Measurements from ENCODE around the gene SLC6A13. TPM values are rescaled to one million over a fixed set of nuclear protein-coding genes. Genes with fewer than 3 reads are reported as not detected.

Gene SLC6A13
- total and polyA plus RNA-seq, 8 donors: not detected

DNA sequence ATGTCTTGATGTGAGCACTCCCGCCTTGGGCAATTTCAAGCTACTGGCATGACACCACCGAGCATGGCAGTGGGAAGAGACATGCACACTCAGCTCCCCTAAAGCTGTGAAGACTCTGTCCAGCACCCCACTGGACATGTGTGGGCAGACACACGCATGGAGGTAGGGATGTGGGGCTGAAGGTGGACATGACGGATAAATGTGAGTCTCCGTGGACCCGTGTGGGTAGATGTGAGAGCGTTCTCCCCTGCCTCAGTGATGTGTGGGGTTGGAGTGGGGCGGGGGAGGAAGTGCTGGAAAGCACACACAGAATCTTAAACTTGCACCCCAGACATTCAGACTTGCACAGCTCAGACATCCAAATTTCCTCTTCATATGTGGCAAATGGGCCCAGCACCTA, 61.3 kb downstream of the SLC6A13 start:
- WGBS, 5 donors: 78 to 88% (median 83%) methylated on average over 8 of the region's 8 CpGs
- intact Hi-C loops (cut with DNase I; ENCODE audit: low total_unique reads): no loop called here
- Histone ChIP-seq H3K9me3 (no peaks in the 10 kb centered on the region), H3K27me3 (peaks cover 2 to 88% (median 41%) of the 10 kb centered on the region in 3 donors), H3K27ac (no peak overlapping the region), H3K4me3 (no peak overlapping the region), H3K4me1 (peaks cover 10 to 22% (median 12%) of the 10 kb centered on the region in 4 donors), H3K36me3 (no peaks in the 10 kb centered on the region)
- no peak for DNase-seq
- TF ChIP-seq POLR2AphosphoS5 (IDR thresholded peaks at IDR 0.05): no peak
- TF ChIP-seq EP300 (IDR thresholded peaks at IDR 0.05): no peak
- no peak for TF ChIP-seq POLR2A (IDR thresholded peaks at IDR 0.05)
- no peak for TF ChIP-seq CTCF (IDR thresholded peaks at IDR 0.05)

GRCh38 chr12:198705-199104, 63.9 kb downstream of the SLC6A13 start:
- Histone ChIP-seq H3K27ac (no peak overlapping the region), H3K9me3 (no peaks in the 10 kb centered on the region), H3K36me3 (no peaks in the 10 kb centered on the region), H3K4me3 (no peak overlapping the region), H3K27me3 (peaks cover 0 to 89% (median 38%) of the 10 kb centered on the region in 3 donors), H3K4me1 (peaks cover 5 to 15% (median 5%) of the 10 kb centered on the region in 4 donors)
- intact Hi-C loops (cut with DNase I; ENCODE audit: low total_unique reads): no loop called here
- 44 to 55% (median 52%) methylated on average over 9 of the region's 9 CpGs for WGBS, 5 donors
- TF ChIP-seq POLR2AphosphoS5 (IDR thresholded peaks at IDR 0.05): no peak
- no peak for TF ChIP-seq POLR2A (IDR thresholded peaks at IDR 0.05)
- no peak for TF ChIP-seq CTCF (IDR thresholded peaks at IDR 0.05)
- no peak for TF ChIP-seq EP300 (IDR thresholded peaks at IDR 0.05)
- no peak for DNase-seq

DNA sequence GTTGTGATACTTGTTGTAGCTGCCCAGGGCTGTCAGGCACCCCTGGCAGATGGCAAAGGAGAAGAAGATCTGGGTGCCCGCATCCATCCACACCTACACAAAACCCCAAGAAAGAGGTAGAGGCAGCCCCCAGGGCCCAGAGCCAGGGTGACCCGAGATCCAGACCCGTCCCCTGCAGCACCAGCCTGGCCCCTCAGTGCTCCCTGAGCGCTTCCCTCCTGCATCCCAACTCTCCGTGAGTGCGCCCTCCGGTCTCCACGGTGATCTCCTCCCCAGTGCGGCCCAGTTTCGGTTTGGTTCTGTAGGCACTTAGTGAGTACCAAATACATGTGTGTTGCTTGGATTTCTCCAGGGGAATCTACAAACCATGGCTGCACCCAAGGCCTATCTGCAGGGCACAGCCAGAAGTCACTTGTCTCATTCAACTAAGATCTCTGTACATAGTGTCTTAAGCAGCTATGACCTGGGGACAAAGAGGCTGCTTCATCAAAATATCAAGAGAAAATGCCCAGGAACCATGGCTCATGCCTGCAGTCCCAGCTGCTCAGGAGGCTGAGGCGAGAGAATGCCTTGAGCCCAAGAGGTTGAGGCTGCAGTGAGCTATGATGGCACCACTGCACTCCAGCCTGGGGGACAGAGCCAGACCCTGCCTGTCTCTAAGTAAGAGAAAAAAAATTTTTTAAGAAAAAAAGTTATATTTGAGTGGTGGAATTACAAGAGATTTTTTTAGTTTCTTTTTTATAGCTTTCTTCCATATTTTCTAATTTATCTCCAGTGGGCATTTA, 64.5 kb downstream of the SLC6A13 start:
- 91 to 94% (median 93%) methylated on average over 11 of the region's 11 CpGs for WGBS, 5 donors
- DNase-seq: no peak
- Histone ChIP-seq H3K27ac (no peak overlapping the region), H3K36me3 (no peaks in the 10 kb centered on the region), H3K4me1 (peaks cover 0 to 9% (median 0%) of the 10 kb centered on the region in 4 donors), H3K9me3 (no peaks in the 10 kb centered on the region), H3K4me3 (no peak overlapping the region), H3K27me3 (peaks cover 0 to 89% (median 37%) of the 10 kb centered on the region in 3 donors)
- no peak for TF ChIP-seq CTCF (IDR thresholded peaks at IDR 0.05)
- TF ChIP-seq EP300 (IDR thresholded peaks at IDR 0.05): no peak
- TF ChIP-seq POLR2AphosphoS5 (IDR thresholded peaks at IDR 0.05): no peak
- TF ChIP-seq POLR2A (IDR thresholded peaks at IDR 0.05): no peak
- intact Hi-C loops (cut with DNase I; ENCODE audit: low total_unique reads): no loop called here

- Histone ChIP-seq H3K27ac (no peak overlapping the region), H3K36me3 (no peaks in the 10 kb centered on the region), H3K27me3 (peaks cover 0 to 89% (median 32%) of the 10 kb centered on the region in 3 donors), H3K9me3 (no peaks in the 10 kb centered on the region), H3K4me3 (no peak overlapping the region), H3K4me1 (peaks cover 0 to 9% (median 0%) of the 10 kb centered on the region in 4 donors)
- TF ChIP-seq POLR2AphosphoS5 (IDR thresholded peaks at IDR 0.05) (no peak), POLR2A (IDR thresholded peaks at IDR 0.05) (no peak), CTCF (IDR thresholded peaks at IDR 0.05) (no peak), EP300 (IDR thresholded peaks at IDR 0.05) (no peak)
- 79 to 92% (median 83%) methylated on average over 3 of the region's 3 CpGs for whole genome bisulfite sequencing, 5 donors
- intact Hi-C loops (cut with DNase I; ENCODE audit: low total_unique reads): no loop called here
- DNase-seq: no peak
Measured at GRCh38 chr12:197347-197746, 65.3 kb downstream of the SLC6A13 start.
